OCI-M2 (cell line): Measurements from ENCODE around the gene CYGB.
"Not testable (repeated sequence)": the region's sequence is repeated elsewhere in the genome, so short reads cannot be mapped to it uniquely, and the experiment has no call there.

ENCODE experiments used
- DNase-seq: peaks from one replicate; lab custom pipeline; 2025; ENCODE audit not compliant: unreplicated experiment; lab: John Stamatoyannopoulos, UW

CYGB gene

GRCh38 chr17:76524598-76525512 lies 12.7 kb downstream of the CYGB start:
- no peak for DNase-seq

GRCh38 chr17:76523084-76524037 lies 14.1 kb downstream of the CYGB start:
- DNase-seq: no peak

GRCh38 chr17:76521683-76522082 lies 15.8 kb downstream of the CYGB start:
- not testable (repeated sequence) for DNase-seq

GRCh38 chr17:76521262-76521661 lies 16.2 kb downstream of the CYGB start:
- no peak for DNase-seq

- DNase-seq: no peak
These were observed 18.2 kb downstream of the CYGB start for GRCh38 chr17:76519048-76519966.

GRCh38 chr17:76517638-76518038 lies 19.9 kb downstream of the CYGB start:
- DNase-seq: no peak

GRCh38 chr17:76515274-76515949 lies 22.1 kb downstream of the CYGB start:
- DNase-seq: no peak

GRCh38 chr17:76514355-76514754 lies 23.2 kb downstream of the CYGB start:
- DNase-seq: not testable (repeated sequence)

GRCh38 chr17:76513306-76513692 lies 24.2 kb downstream of the CYGB start:
- no peak for DNase-seq

GRCh38 chr17:76512366-76513305 lies 24.9 kb downstream of the CYGB start:
- no peak for DNase-seq

- no peak for DNase-seq
These were observed 25.7 kb downstream of the CYGB start for GRCh38 chr17:76511668-76512365.

- DNase-seq: no peak
These were observed 26.7 kb downstream of the CYGB start for GRCh38 chr17:76510831-76511244.

GRCh38 chr17:76508472-76509063 lies 28.9 kb downstream of the CYGB start:
- DNase-seq: not testable (repeated sequence)

GRCh38 chr17:76506408-76507345 lies 30.8 kb downstream of the CYGB start:
- DNase-seq: peak; percentile 78

- no peak for DNase-seq
These were observed 33.4 kb downstream of the CYGB start for GRCh38 chr17:76504117-76504516.

GRCh38 chr17:76502341-76503211 lies 34.9 kb downstream of the CYGB start:
- no peak for DNase-seq
